GM12891 (cell line): ENCODE data around the gene ZNF865.

Experiments
- POLR2A ChIP-seq: IDR thresholded peaks from 2 replicates; pipeline ENCODE4 v1.6.1; 2011; ENCODE audit warnings: low read depth, low read length, control low read depth
- POLR2AphosphoS5 ChIP-seq: IDR thresholded peaks from 2 replicates; pipeline ENCODE4 v1.6.1; 2011; ENCODE audit warnings: low read depth, low read length, control low read depth
- TAF1 ChIP-seq: IDR thresholded peaks from 2 replicates; pipeline ENCODE4 v1.6.1; 2011; ENCODE audit warnings: low read depth, low read length, control low read depth

DNA sequence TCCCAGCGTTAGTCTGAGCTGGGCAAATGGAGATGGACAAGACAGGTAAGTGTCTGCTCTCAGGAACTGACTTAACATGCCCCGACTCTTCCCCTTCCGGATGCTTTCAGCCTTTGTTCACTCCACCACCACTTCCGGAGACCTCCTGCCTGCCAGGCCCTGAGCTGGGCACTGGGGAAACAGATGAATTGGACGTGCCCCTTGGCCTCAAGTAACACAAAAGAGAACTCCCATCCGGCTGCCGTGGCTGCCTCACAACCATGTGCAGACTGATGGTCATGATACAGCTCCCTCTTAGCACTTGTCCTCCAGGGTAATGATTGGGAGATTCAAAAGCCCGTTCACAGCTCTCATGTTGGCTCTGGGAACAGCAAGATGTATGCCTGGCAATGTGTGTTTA lies 12.0 kb downstream of the ZNF865 start:
- no peak for TF ChIP-seq POLR2A
- no peak for TF ChIP-seq POLR2AphosphoS5
- TF ChIP-seq TAF1, result no peak
